Breast epithelium (tissue), 4 donors: ENCODE data around the gene AHCYL1. TPM values are rescaled to one million over a fixed set of nuclear protein-coding genes. Genes with fewer than 3 reads are reported as not detected.

ENCODE experiments used
- DNase-seq, 2 donors: peaks; one replicate each; pipeline ENCODE4 v3.0.0-alpha.2; 2019; ENCODE audit warnings: low spot score in 2 of 2
- H3K27ac ChIP-seq, 2 donors: fragments of 200-600 bp; sonication (generic) in 1 of 2; one replicate each; pipeline ENCODE4 v1.5.1; 2016 to 2019; ENCODE audit warnings: mild to moderate bottlenecking in 1 of 2
- H3K27me3 ChIP-seq, 2 donors: fragments of 200-600 bp; sonication (generic) in 1 of 2; one replicate each; pipeline versions ENCODE4 v1.5.1 to v1.6.0; 2017 to 2019; ENCODE audit warnings: control low read depth in 1 of 2, mild to moderate bottlenecking in 1 of 2
- H3K36me3 ChIP-seq: fragments of 200-600 bp; one replicate; pipeline ENCODE4 v1.5.1; 2019
- H3K4me1 ChIP-seq, 2 donors: fragments of 200-600 bp; sonication (generic); one replicate each; pipeline ENCODE4 v1.5.1; 2016 to 2019; ENCODE audit warnings: control low read depth in 1 of 2
- H3K4me3 ChIP-seq, 3 donors: fragments of 200-600 bp; sonication (generic); 1 replicate in 2 of 3; 2 replicates in 1 of 3; pipeline ENCODE4 v1.5.1; 2016 to 2019; ENCODE audit warnings: mild to moderate bottlenecking in 3 of 3, moderate library complexity in 2 of 3
- H3K9me3 ChIP-seq, 2 donors: fragments of 200-600 bp; sonication (generic) in 1 of 2; one replicate each; pipeline ENCODE4 v1.5.1; 2016 to 2019; ENCODE audit warnings: control low read depth in 1 of 2
- CTCF ChIP-seq, 3 donors: fragments of 450-650 bp; IDR thresholded peaks; one replicate each; pipeline ENCODE4 v1.5.1; 2016 to 2017; ENCODE audit warnings: antibody characterized with exemption in 3 of 3, mild to moderate bottlenecking in 3 of 3, moderate library complexity in 3 of 3
- POLR2A ChIP-seq: fragments of 450-650 bp; IDR thresholded peaks from one replicate; pipeline ENCODE4 v1.6.1; 2016; ENCODE audit warnings: antibody characterized with exemption, mild to moderate bottlenecking, moderate library complexity
- POLR2AphosphoS5 ChIP-seq, 3 donors: sonication (generic); formaldehyde crosslinking; IDR thresholded peaks; one replicate each; pipeline ENCODE4 v1.6.1; 2017; ENCODE audit warnings: antibody characterized with exemption in 3 of 3
- intact Hi-C: fragments of 100-400 bp; cut with DNase I; formaldehyde crosslinking; loops from one replicate; pipeline ENCODE4 v1.15.1; 2023; ENCODE audit warnings: low total_unique reads
- total RNA-seq, 3 donors: library from RNA; depleted of rRNA; stranded (reverse); fragments of >200 nt; gene quantifications; one replicate each; pipeline ENCODE4 v1.1.0, GENCODE V29; 2016

Gene AHCYL1
- total RNA-seq, 3 donors from 2014 or later: 67.7 to 75.1 (median 73.8) TPM

- TF ChIP-seq POLR2A (no peak), POLR2AphosphoS5 (IDR thresholded peaks at IDR 0.05) (no peak), CTCF (IDR thresholded peaks at IDR 0.05) (no peak)
- DNase-seq: no peak
- H3K4me1 ChIP-seq: peaks cover 0 to 10% of the 10 kb centered on the region in 2 donors
- H3K36me3 ChIP-seq: peaks cover 13% of the 10 kb centered on the region
- H3K27ac ChIP-seq: peak overlapping the region in 1 of 2 donors; percentile 51
- H3K9me3 ChIP-seq: no peaks in the 10 kb centered on the region
- H3K4me3 ChIP-seq: no peak overlapping the region
- H3K27me3 ChIP-seq: no peaks in the 10 kb centered on the region
- intact Hi-C loops: no loop called here
Measured at GRCh38 chr1:110048240-110048639, 63.7 kb downstream of the AHCYL1 start.

- TF ChIP-seq POLR2A (no peak), CTCF (IDR thresholded peaks at IDR 0.05) (no peak), POLR2AphosphoS5 (IDR thresholded peaks at IDR 0.05) (no peak)
- peaks cover 0 to 10% of the 10 kb centered on the region in 2 donors for H3K4me1 ChIP-seq
- intact Hi-C loops: no loop called here
- H3K36me3 ChIP-seq: peaks cover 13% of the 10 kb centered on the region
- H3K9me3 ChIP-seq: no peaks in the 10 kb centered on the region
- peak overlapping the region; percentile 51 for H3K27ac ChIP-seq
- no peak overlapping the region for H3K4me3 ChIP-seq
- DNase-seq: peak in 1 of 2 donors; percentile 38
- no peaks in the 10 kb centered on the region for H3K27me3 ChIP-seq
Measured at GRCh38 chr1:110048923-110049601, 64.5 kb downstream of the AHCYL1 start.

- no peak for TF ChIP-seq CTCF (IDR thresholded peaks at IDR 0.05)
- TF ChIP-seq POLR2A: no peak
- no peak for TF ChIP-seq POLR2AphosphoS5 (IDR thresholded peaks at IDR 0.05)
- Histone ChIP-seq H3K9me3 (no peaks in the 10 kb centered on the region), H3K36me3 (peaks cover 7% of the 10 kb centered on the region), H3K27ac (no peak overlapping the region), H3K27me3 (no peaks in the 10 kb centered on the region), H3K4me1 (peaks cover 0 to 10% of the 10 kb centered on the region in 2 donors), H3K4me3 (no peak overlapping the region)
- intact Hi-C loops: loop anchor here (10.0 kb wide), 1 partner anchor 55 kb away; no protein-coding TSS in a partner anchor
- no peak for DNase-seq
Measured at GRCh38 chr1:110049801-110050601, 65.4 kb downstream of the AHCYL1 start.

- no peak for DNase-seq
- intact Hi-C loops: loop anchor here (10.0 kb wide), 1 partner anchor 54 kb away; no protein-coding TSS in a partner anchor
- H3K9me3 ChIP-seq: no peaks in the 10 kb centered on the region
- TF ChIP-seq CTCF (IDR thresholded peaks at IDR 0.05) (no peak), POLR2AphosphoS5 (IDR thresholded peaks at IDR 0.05) (no peak), POLR2A (no peak)
- H3K4me1 ChIP-seq: peaks cover 0 to 10% of the 10 kb centered on the region in 2 donors
- H3K27ac ChIP-seq: no peak overlapping the region
- no peak overlapping the region for H3K4me3 ChIP-seq
- no peaks in the 10 kb centered on the region for H3K27me3 ChIP-seq
- H3K36me3 ChIP-seq: peaks cover 7% of the 10 kb centered on the region
Measured at GRCh38 chr1:110050602-110051261, 66.2 kb downstream of the AHCYL1 start.
